Stimulated activated CD8-positive, alpha-beta memory T cell treated with anti-CD3 and anti-CD28 coated beads, Interleukin-7, amount 100 ng/mL, for 24 hours (primary cell): ENCODE results near the gene CFAP57.

Experiments
- DNase-seq: peaks from one replicate; pipeline ENCODE4 v3.0.0-alpha.2; 2020; ENCODE audit warnings: low read depth

Gene CFAP57

DNA sequence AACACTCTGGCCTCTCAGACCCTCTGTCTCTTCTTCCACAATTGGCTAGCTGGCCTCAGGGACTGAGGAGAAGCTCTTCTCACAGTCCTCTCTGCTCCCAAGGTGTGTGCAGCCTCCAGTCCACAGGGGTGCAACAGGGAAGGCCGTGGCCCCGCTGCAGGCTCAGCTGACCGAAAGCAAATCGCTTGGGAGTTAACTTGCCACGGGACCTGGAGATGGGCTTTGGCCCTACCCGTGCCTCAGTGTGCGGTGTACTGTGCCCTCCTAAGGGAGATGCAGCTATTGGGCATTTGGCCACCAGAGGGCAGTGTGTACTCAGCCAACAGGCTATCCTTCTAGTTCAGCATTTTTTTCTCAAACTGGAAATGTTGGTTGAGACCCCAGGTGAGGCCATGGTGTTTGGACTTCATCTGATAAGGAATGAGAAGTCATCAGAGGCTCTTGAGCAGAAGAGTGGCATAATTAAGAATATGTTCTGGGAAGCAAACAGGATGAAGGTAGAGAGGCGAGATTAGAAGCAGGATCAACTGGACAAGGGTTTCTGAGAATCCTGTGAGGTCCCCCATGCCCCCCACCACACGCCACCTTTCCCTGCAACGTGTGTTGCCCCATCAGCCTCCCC, 55.1 kb downstream of the CFAP57 start:
- peak; percentile 80 for DNase-seq

DNA sequence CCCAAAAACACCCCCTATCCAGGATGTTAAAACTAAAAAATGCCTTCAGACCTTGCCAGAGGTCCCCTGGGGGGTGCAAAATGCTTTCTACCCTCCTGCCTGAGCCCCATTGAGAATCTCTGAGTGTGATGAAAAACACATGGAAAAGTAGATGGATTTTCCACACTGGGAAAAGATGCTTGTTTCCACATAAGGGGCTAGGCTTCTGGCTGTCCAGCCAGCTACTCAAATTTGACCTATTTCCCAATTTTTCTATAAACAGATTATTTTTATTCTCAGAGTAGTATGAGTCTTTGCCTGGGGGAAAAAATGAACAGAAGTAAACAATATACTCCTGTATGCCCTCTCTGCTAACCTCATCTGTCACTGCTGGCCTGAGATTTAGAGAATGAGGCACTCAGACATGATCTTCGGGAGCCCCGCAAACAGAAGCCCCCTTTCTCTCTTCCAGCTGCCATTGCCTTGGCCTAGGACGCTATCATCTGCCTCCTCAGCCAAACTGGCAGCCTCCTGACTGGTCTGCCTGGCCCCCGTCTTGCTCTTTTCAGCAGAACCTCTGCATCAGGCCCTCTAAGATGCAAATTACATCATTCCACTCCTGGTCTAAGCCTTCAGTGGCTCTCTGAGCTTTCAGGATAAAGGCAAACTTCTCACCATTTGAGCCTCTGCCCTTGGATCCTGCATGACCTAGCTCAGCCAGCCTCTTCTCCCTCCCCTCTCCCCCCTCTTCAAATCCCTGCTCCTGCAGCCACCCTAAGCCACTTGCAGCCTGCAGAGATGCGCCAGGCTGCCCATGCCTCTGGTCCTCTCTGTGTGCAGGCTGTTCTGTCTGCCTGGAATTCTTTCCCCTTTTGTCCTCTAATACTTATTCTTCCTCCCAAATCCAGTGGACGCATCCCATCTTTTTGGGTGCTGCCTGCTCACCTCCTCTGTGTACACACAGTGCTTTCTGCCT, 58.0 kb downstream of the CFAP57 start:
- no peak for DNase-seq

DNA sequence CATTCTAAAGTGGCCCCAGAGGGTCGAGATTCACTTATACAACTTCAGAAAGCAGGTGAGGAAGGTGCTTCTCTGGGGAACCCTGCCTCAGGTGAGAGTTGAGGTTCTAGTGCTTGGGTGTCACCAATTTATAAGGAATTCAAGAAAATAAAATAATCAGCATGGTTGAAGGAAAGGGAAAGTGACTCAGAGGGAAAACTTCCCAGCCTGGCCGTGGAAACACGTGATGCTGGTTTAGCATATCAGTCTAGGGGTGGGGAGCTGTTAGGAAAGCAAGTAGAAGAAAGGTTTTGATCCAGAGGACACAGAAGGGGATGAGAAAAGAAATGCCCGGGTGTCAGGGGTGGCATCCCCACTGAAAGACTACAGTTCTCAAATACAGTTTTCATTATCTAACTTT, 59.9 kb downstream of the CFAP57 start:
- no peak for DNase-seq

DNA sequence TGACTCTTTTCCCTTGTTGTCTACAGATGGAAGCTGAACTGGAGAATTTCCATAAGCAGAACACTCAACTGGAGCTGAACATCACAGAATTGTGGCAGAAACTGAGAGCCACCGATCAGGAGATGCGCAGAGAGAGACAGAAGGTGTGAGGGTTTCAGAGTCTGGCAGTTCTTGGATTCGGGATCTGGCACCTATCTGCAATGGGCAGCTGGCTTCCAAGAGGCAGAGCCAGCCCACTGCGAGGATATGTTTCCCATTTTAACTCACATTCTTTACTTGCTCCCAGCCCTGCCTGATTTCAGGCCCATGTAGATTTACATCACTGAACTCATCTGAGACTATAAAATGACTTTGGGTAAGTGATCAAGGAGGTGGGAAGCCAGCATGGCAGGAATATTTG, 60.4 kb downstream of the CFAP57 start:
- DNase-seq, result no peak

DNA sequence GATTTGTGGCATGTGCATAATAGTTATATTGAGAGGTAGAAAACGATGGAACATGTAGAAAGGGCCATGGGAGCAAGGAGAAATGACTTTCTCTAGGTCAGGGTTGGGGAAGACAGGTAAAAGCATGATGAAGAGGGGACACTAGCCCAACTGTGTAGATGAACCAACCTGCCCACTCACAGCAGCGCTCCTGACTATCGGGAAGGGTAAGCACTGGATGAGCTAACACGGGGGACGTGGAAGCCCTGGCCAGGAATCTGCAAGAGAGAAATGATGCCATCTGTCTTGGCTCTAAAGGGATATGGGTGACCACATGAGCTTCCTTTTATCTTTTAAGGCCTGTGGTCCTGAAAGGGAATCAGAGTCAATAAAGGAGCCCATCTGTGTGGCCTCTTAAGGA, 61.5 kb downstream of the CFAP57 start:
- no peak for DNase-seq

DNA sequence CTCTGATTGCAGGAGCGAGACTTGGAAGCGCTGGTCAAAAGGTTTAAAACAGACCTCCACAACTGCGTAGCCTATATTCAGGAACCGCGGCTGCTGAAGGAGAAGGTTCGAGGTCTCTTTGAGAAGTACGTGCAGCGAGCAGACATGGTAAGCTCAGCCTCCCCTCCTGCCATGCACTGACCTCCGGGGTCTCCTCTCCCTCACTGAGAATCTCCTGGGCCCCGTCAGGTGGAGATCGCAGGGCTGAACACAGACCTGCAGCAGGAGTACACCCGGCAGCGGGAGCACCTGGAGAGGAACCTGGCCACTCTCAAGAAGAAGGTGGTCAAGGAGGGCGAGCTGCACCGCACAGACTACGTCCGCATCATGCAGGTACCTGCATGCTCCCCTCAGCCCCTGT, 62.1 kb downstream of the CFAP57 start:
- no peak for DNase-seq

DNA sequence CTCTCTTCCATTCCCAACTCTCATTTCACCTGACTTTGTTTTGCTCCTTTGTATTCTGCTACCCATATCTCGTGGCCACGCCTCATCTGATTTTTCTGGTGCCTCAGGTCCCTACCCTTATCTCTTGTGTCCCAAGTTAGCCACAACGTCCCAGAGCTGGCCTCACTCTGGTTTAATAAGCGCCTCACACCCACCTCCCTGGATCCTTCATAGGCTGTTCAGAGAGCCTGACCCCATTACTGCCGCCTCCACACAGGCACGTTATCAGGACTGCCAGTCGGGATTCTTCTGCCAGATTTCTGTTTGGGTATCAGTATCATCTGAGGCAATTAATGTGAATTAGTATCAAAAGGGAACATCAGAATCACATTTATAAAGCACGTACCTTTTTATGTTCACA, 62.9 kb downstream of the CFAP57 start:
- DNase-seq, result no peak

DNA sequence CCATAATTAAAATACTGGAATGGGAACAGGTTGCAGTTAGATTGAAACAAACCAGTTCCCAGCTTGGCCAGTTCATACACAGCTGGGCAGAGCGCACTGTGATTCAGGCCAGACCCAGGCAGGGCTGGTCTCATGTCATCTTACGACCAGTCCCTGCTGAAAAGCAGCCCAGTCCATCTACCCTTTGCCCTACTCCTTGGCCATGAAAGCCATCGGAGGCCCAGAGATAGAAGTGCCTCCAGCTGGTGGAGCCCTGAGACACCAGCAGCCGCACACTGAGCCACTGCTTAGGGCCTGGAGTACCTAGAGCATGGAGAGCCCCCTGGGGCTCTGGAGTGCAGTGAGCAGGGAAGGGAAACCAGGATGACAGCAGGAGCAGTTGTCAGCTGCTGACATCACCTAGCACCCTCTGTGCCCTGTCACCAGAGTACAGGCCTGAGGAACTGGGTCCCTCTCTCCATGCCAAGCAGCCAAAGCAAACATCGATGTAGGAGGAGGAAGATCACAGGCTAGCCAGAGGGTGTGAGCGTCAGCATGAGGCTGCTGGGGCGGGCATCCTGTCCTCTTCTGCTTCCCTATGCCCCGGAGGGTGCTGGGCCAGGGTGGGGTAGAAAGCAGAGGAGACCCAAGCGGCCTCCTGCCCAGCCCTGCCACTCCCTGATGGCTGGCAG, 63.5 kb downstream of the CFAP57 start:
- no peak for DNase-seq

DNA sequence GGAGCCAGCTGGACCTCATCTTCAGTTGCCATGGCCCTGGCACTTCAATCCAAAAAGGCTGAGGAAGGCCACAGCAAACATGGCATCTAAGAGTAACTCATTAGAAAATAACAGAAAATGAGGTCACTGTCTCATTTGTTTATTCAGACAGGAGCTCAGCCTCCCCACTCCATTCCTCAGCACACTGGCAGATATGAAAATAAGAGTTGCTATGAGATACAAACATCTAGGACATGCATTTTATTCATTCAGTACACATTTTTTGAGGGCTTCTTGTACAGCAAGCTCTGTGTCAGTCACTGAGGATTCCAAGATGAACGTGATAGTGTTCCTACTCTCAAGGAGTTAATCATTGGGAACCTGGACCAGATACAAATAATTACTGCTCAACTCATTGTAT, 65.0 kb downstream of the CFAP57 start:
- no peak for DNase-seq

DNA sequence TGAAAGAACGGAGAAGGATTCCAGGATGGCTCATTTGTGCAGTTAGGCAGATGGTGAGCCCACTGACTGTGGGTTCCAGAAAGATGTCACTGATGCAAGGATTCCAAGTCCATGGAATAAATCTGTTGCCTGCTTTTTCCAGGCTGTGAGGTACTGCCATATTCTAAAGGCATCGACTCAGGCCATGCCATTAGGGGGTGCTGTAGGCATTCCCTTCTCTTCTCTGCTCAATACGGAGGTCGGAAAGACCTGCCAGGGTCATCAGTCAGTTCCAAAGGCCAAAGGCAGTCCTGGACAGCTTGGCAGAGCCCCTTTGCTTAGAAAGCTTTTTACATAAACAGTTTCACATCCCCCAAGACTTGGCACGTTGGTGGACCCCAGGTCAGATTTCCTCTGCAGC, 66.0 kb downstream of the CFAP57 start:
- no peak for DNase-seq

DNA sequence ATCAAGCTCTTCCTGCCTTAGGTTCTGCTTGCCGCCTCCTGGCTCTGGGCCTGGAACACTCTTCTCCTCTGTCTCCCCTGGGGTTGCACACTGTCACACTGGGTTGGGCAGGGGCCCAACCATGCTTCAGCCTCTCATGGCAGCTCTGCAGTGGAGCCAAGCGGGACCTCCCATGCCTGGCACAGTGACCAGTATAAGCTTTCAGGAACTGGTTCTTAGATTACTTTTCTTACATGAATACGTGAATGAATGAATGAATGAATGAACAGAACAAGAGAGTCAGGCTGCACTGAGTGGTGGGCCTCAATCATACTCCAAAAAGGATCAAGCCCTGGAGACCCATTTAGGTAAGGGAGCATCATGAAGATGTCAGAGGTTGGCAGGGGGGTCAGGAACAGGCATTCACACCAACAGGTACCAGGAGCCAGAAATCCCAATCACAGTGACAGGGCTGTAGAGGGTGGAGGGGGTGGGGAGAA, 66.9 kb downstream of the CFAP57 start:
- no peak for DNase-seq

DNA sequence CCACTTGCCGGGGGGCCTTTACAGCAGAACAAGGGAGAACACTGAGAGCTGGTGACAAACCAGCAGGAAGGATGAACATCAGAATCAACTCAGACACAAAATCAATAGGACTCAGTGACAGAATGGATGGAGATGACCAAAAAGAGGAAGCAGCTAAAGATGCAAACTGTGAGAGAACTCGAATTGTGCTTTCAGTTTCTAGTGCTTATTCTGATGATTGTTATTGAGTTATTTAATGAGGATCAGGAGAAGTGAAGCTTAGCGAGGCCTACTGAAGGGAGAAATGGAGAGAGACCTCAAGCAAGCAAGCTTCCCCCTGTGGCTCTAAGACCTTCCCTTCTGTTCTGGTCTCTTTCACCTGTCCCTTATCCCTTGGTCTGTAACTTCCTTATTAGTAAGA, 67.4 kb downstream of the CFAP57 start:
- no peak for DNase-seq

DNA sequence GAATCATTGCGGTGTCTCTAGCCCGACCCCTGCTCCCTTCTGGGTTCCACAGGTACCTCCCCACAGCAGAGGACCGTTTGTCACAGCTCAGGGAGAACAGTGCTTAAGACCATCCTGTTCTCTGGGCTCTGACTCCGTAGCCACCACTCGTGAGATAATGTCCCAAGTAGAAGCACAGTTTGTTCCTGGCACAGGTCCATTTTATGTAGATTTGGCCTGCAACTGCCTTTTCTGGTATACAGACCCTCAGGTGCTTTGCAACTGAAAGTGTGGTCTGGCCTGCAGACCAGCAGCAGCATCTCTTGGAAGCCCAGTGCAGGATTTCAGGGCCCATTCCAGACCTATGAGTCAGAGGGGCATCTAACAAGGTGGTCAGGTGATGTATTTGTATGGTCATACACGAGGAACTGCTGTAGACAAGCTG, 69.3 kb downstream of the CFAP57 start:
- DNase-seq, result no peak

DNA sequence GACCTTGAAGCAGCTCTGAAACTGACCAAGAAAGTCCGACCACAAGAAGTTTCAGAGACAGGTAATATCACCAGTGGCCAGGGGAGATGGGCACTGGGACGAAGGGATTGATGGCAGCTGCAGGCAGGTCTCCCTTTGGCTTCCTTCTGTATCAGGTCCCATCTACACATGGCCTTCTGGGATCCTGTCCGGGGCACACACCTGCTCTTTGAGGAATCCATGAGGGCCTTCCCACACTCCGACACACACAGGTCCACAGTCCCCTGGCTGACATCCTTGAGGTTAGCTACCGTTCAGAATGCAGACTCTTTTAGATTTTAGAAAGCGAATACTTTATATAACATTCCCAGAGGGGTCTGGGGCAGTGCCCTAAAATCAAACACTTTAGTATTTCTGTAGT, 71.2 kb downstream of the CFAP57 start:
- DNase-seq, result no peak

DNA sequence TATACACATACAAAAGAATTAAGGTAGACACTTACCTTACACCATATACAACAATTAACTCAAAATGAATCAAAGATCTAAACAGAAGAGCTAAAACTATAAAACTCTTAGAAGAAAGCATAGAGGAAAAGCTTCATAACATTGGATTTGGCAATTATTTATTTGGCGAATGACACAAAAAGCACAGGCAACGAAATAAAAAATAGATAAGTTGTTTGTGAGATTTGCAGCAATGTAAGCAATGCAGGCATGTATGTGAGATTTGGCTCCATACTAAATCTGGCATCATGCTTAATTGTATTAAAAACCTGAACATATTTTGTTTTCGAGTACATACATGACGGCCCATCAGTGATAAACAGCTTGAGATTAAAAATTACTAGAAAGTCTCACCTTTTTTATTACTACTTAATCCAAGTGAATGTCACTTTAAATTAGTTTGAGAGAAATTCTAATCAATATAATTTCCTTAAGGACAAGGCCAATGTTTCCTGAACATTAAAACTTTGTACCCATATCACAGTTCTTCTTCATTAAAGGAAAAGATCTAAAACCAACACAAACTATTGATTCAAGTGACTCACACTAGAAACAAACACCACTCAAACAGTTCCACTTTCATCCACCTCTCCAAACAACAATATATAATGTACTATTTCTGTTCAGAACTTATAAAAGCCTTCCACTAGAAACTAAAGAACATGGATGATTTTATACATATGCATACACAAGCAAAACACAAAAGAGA, 74.5 kb downstream of the CFAP57 start:
- no peak for DNase-seq

DNA sequence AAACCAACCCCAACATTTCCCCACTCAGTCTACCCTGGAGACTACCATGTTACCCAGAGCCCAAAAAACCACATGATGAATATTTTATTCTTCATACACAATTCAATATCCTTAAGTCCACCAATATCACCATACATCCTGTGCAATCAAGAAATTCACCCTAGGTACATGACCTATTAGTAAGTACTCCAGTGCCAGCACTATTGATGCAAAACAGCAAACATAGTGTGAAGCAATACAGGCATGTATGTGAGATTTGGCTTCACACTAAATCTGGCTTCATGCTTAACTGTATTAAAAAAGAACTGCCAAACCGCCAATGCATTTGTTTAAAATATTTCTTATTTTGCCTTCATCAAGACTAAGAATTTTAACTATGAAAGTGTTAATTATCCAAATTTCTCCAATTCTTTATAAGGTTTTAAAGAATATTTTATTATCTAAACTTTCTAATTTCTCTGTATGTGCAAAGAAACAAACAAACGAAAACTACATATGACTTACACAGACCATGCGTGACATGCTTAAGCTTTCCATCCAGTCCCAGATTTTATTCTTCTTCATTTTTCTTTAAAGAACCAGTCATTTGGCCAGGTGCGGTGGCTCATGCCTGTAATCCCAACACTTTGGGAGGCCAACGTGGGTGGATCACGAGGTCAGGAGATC, 75.3 kb downstream of the CFAP57 start:
- DNase-seq, result no peak

DNA sequence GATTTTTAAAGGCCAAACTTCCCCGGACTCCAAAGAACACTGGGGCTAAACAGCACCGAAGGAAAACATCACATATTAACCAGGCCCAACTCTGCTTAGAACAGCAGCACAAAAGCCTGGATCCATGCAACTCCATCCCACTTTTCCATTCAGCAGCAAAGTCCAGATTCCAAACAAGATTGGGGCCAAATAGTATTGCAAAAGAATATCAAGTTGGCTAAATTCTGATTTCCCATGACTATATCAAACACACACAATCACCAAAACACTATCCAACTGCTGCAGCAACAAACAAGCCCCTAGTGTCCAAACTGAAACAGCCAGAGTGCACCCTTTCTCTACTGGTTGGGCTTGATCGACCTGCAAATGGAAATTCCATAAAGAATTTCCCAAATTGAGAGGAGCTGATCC, 78.2 kb downstream of the CFAP57 start:
- DNase-seq, result no peak

DNA sequence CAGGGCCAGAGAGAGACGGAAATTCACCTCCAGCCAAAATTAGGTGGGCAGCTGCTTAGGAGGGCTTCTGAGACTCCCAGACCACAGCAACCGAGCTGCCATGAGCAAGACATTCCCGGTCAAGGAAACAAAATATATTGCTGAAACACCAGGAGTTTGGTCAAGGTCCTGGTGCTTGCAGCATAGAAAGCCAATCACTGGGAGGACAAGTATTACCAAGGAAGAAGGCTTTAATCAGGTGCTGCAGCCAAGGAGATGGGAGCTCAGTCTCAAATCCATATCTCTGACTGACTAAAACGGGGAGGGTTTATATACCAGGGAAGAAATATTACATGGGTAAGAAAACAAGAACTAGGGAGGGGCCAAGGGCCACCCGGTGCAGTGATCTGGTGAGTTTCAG, 78.9 kb downstream of the CFAP57 start:
- DNase-seq, result no peak

DNA sequence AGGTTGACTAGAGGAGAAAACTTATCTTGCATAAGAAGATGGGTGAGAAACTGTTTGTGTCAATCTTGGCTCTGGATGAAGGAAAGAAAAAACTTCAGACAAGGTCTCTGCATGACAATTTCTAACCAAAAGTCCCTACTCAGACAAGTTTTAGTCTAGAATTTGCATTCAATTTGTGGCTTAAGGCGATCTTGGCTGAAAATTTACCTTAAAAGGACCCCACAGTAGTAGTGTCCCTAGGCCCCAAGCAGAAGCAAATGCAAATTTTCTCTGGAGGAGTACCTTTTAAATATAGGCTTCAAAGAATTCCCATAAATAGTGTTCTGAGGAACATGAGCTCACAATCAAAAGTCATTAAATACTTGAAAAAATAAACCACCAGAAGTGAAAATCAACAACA, 80.1 kb downstream of the CFAP57 start:
- DNase-seq, result no peak

DNA sequence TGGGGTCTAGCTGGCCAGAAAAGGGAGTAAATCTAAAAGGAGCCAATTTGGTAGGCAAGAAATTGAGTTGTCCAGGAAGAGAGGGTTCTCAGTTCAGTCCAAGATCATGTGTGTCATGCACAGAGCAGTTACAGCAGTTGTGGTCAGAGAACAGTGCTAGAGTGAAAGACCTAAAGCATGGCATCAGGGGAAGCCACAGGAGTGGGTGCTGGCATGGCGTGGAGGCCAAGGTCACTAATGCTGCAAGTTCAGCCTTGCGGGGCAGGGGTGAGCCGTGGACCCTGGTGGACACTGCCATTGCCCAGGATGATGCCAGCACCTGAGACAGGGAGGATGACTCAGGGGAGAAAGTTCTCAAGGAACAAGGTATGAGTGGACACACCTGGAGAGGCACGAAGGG, 81.0 kb downstream of the CFAP57 start:
- DNase-seq, result no peak

DNA sequence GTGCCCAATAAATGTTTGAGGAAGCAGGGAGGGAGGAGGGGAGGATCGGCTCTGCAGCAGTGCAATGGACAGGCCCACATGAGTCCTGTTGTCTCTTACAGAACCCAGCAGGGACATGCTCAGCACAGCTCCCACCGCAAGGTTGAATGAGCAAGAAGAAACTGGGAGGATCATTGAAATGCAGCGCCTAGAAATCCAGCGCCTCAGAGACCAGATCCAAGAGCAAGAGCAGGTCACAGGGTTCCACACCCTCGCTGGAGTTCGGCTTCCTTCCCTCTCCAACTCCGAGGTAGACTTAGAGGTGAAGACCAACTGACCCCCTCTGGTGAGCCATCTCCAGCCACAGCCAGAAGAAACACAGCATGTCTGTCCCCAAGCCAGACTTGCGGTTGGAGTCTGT, 81.7 kb downstream of the CFAP57 start:
- no peak for DNase-seq
